ENCODE data around the gene PPP1R37. TPM values are rescaled to one million over a fixed set of nuclear protein-coding genes. Genes with fewer than 3 reads are reported as not detected.

PPP1R37 gene
- total and polyA plus RNA-seq, 2 donors (not counting 1 experiment from before 2014, with no cell fraction given), result 20.7 to 28.1 TPM

GRCh38 chr19:45172173-45172572 is 79.2 kb downstream of the PPP1R37 start:
- Mint-ChIP-seq H3K9me3 (ENCODE audit: insufficient read depth) (no peaks in the 10 kb centered on the region), H3K27ac (no peak overlapping the region), H3K4me1 (peaks cover 22% of the 10 kb centered on the region), H3K27me3 (no peaks in the 10 kb centered on the region), H3K4me3 (no peak overlapping the region)
- peaks cover 0 to 7% of the 10 kb centered on the region in 2 experiments for H3K36me3 ChIP-seq (replicated peaks in 1 of 2; ENCODE audit: control extremely low read depth in 1 of 2, control insufficient read depth in 1 of 2, extremely low read depth in 1 of 2, insufficient read depth in 2 of 2, low read length in 1 of 2)
- intact Hi-C loops (cut with micrococcal nuclease), result no loop called here
- POLR2A ChIA-PET, result no interaction called here
- no peaks in the 10 kb centered on the region for H3K27me3 ChIP-seq (replicated peaks in 1 of 4; ENCODE audit: control extremely low read depth in 1 of 4, control insufficient read depth in 3 of 4, insufficient read depth in 4 of 4, low read length in 3 of 4)
- no peak overlapping the region for H3K4me3 ChIP-seq (ENCODE audit: control extremely low read depth in 1 of 5, extremely low read depth in 1 of 5, insufficient read depth in 1 of 5, low read depth in 2 of 5, low read length in 4 of 5)
- no peaks in the 10 kb centered on the region for H3K9me3 ChIP-seq (ENCODE audit: control extremely low read depth in 1 of 3, control insufficient read depth in 2 of 3, insufficient read depth in 1 of 3, low read length in 2 of 3)
- CTCF ChIA-PET, result interaction anchor here (1.6 kb wide), 1 partner anchor 15 kb away, joined by 6 read pairs; no protein-coding TSS in a partner anchor
- H2AFZ ChIP-seq (ENCODE audit: insufficient read depth, low read depth, low read length, poor library complexity, severe bottlenecking), result no peak overlapping the region
- no peak for DNase-seq
- H3K27ac ChIP-seq (ENCODE audit: low read length in 2 of 2), result no peak overlapping the region
- peak overlapping the region; percentile 35 for H3K4me2 ChIP-seq (replicated peaks; ENCODE audit: low read depth, low read length, poor library complexity, severe bottlenecking)
- TF ChIP-seq CTCF (IDR thresholded peaks at IDR 0.05), result no peak
- no peak for TF ChIP-seq EZH2 (IDR thresholded peaks at IDR 0.05; ENCODE audit: borderline replicate concordance, insufficient read depth, low read depth, low read length, poor library complexity, severe bottlenecking)
- peaks cover 18 to 34% of the 10 kb centered on the region in 2 donors for H3K4me1 ChIP-seq (ENCODE audit: control insufficient read depth in 2 of 2, insufficient read depth in 2 of 2, low read length in 2 of 2)
- H3K9ac ChIP-seq (ENCODE audit: low read length), result no peak overlapping the region
- peak; percentile 41 for ATAC-seq (ENCODE audit: low read depth)
- WGBS (ENCODE audit: insufficient coverage), result 48% methylated on average over 4 of the region's 4 CpGs
- H4K20me1 ChIP-seq (ENCODE audit: control insufficient read depth, insufficient read depth, low read length, poor library complexity, severe bottlenecking), result peaks cover 26% of the 10 kb centered on the region
- peaks cover 72% of the 10 kb centered on the region for H3K79me2 ChIP-seq (ENCODE audit: control insufficient read depth, insufficient read depth, low read length)

GRCh38 chr19:45172611-45173208 is 79.7 kb downstream of the PPP1R37 start:
- H3K9me3 Mint-ChIP-seq (ENCODE audit: insufficient read depth), result no peaks in the 10 kb centered on the region
- Histone ChIP-seq H3K27me3 (replicated peaks in 1 of 4; ENCODE audit: control extremely low read depth in 1 of 4, control insufficient read depth in 3 of 4, insufficient read depth in 4 of 4, low read length in 3 of 4) (no peaks in the 10 kb centered on the region), H3K27ac (ENCODE audit: low read length in 2 of 2) (no peak overlapping the region), H3K36me3 (replicated peaks in 1 of 2; ENCODE audit: control extremely low read depth in 1 of 2, control insufficient read depth in 1 of 2, extremely low read depth in 1 of 2, insufficient read depth in 2 of 2, low read length in 1 of 2) (peaks cover 0 to 7% of the 10 kb centered on the region in 2 experiments), H3K9ac (ENCODE audit: low read length) (no peak overlapping the region), H2AFZ (ENCODE audit: insufficient read depth, low read depth, low read length, poor library complexity, severe bottlenecking) (no peak overlapping the region), H3K4me3 (ENCODE audit: control extremely low read depth in 1 of 5, extremely low read depth in 1 of 5, insufficient read depth in 1 of 5, low read depth in 2 of 5, low read length in 4 of 5) (no peak overlapping the region), H4K20me1 (ENCODE audit: control insufficient read depth, insufficient read depth, low read length, poor library complexity, severe bottlenecking) (peaks cover 26% of the 10 kb centered on the region), H3K9me3 (ENCODE audit: control extremely low read depth in 1 of 3, control insufficient read depth in 2 of 3, insufficient read depth in 1 of 3, low read length in 2 of 3) (no peaks in the 10 kb centered on the region), H3K4me1 (ENCODE audit: control insufficient read depth in 2 of 2, insufficient read depth in 2 of 2, low read length in 2 of 2) (peaks cover 23 to 39% of the 10 kb centered on the region in 2 donors), H3K79me2 (ENCODE audit: control insufficient read depth, insufficient read depth, low read length) (peaks cover 77% of the 10 kb centered on the region), H3K4me2 (replicated peaks; ENCODE audit: low read depth, low read length, poor library complexity, severe bottlenecking) (peak overlapping the region; percentile 35)
- intact Hi-C loops (cut with micrococcal nuclease), result no loop called here
- no peak for ATAC-seq (ENCODE audit: low read depth)
- WGBS (ENCODE audit: insufficient coverage), result 100% methylated on average over 7 of the region's 18 CpGs
- CTCF ChIA-PET, result no interaction called here
- POLR2A ChIA-PET, result no interaction called here
- no peaks in the 10 kb centered on the region for H3K27me3 Mint-ChIP-seq
- DNase-seq, result no peak
- TF ChIP-seq EZH2 (IDR thresholded peaks at IDR 0.05; ENCODE audit: borderline replicate concordance, insufficient read depth, low read depth, low read length, poor library complexity, severe bottlenecking), result no peak
- TF ChIP-seq CTCF (IDR thresholded peaks at IDR 0.05), result no peak
- H3K27ac Mint-ChIP-seq, result no peak overlapping the region
- no peak overlapping the region for H3K4me3 Mint-ChIP-seq
- peaks cover 27% of the 10 kb centered on the region for H3K4me1 Mint-ChIP-seq
